HG02970 (cell line): ENCODE data around the gene TBC1D4.
"Not testable (repeated sequence)": the region's sequence is repeated elsewhere in the genome, so short reads cannot be mapped to it uniquely, and the experiment has no call there.

ENCODE experiments used
- ATAC-seq: cut with Tn5 transposase; IDR thresholded peaks from one replicate; pipeline ENCODE4 v1.9.1; 2021; ENCODE audit warnings: mild to moderate bottlenecking, moderate library complexity, moderate number of reproducible peaks; ENCODE audit not compliant: unreplicated experiment, low FRiP score

TBC1D4 gene

GRCh38 chr13:75334634-75335447, 147.1 kb downstream of the TBC1D4 start:
- ATAC-seq = no peak

GRCh38 chr13:75333103-75333502, 148.9 kb downstream of the TBC1D4 start:
- ATAC-seq = no peak

- no peak for ATAC-seq
Observed at GRCh38 chr13:75331792-75332349, 150.1 kb downstream of the TBC1D4 start.

- no peak for ATAC-seq
Observed at GRCh38 chr13:75330770-75331169, 151.2 kb downstream of the TBC1D4 start.

GRCh38 chr13:75329723-75330122, 152.2 kb downstream of the TBC1D4 start:
- no peak for ATAC-seq

- ATAC-seq = no peak
Observed at GRCh38 chr13:75329097-75329496, 152.9 kb downstream of the TBC1D4 start.

GRCh38 chr13:75327135-75327510, 154.8 kb downstream of the TBC1D4 start:
- no peak for ATAC-seq

- ATAC-seq = peak; percentile 91
Observed at GRCh38 chr13:75326173-75327134, 155.5 kb downstream of the TBC1D4 start.

- no peak for ATAC-seq
Observed at GRCh38 chr13:75325711-75326110, 156.3 kb downstream of the TBC1D4 start.

- no peak for ATAC-seq
Observed at GRCh38 chr13:75324413-75324940, 157.5 kb downstream of the TBC1D4 start.

GRCh38 chr13:75321084-75321483, 160.9 kb downstream of the TBC1D4 start:
- ATAC-seq = no peak

GRCh38 chr13:75319254-75319653, 162.7 kb downstream of the TBC1D4 start:
- no peak for ATAC-seq

- ATAC-seq = no peak
Observed at GRCh38 chr13:75318138-75318833, 163.7 kb downstream of the TBC1D4 start.

- ATAC-seq = no peak
Observed at GRCh38 chr13:75316427-75316826, 165.5 kb downstream of the TBC1D4 start.

GRCh38 chr13:75312884-75313520, 169.0 kb downstream of the TBC1D4 start:
- ATAC-seq = no peak

- ATAC-seq = no peak
Observed at GRCh38 chr13:75309981-75310580, 171.9 kb downstream of the TBC1D4 start.

GRCh38 chr13:75308222-75308621, 173.7 kb downstream of the TBC1D4 start:
- no peak for ATAC-seq

GRCh38 chr13:75307370-75307949, 174.5 kb downstream of the TBC1D4 start:
- ATAC-seq = no peak

- ATAC-seq = not testable (repeated sequence)
Observed at GRCh38 chr13:75306967-75307366, 175.0 kb downstream of the TBC1D4 start.
